Head of caudate nucleus (tissue), 42 donors: Measurements from ENCODE around the gene GPR62.
"Not testable (repeated sequence)": the region's sequence is repeated elsewhere in the genome, so short reads cannot be mapped to it uniquely, and the experiment has no call there.

Source experiments
- DNase-seq, 42 donors: peaks; one replicate each; pipeline versions ENCODE4 v3.0.0 to v3.0.0-alpha.2; 2020 to 2021; ENCODE audit warnings: mixed read lengths in 7 of 42
- intact Hi-C: fragments of 100-400 bp; cut with DNase I; formaldehyde crosslinking; loops from one replicate; pipeline ENCODE4 v1.15.0; 2022

GPR62 gene

GRCh38 chr3:51955175-51955892 lies at the start of gene GPR62:
Gene GPR62, plus strand, starts transcription at chr3:51955381. Its CDS starts 272 bp downstream, at chr3:51955653.
- DNase-seq: peak; percentile 72 to 94 (median 88)
- intact Hi-C loops: no loop called here

GRCh38 chr3:51908026-51908425 lies 47.2 kb upstream of the GPR62 start:
- intact Hi-C loops: no loop called here
- DNase-seq: peak in 1 of 42 donors; percentile 8

GRCh38 chr3:51916418-51916817 lies 38.8 kb upstream of the GPR62 start:
- intact Hi-C loops: no loop called here
- no peak for DNase-seq

- DNase-seq: peak in 2 of 42 donors; percentile 9 to 14
- intact Hi-C loops: no loop called here
These were observed 34.1 kb upstream of the GPR62 start for GRCh38 chr3:51921081-51921578.

- peak in 3 of 42 donors; percentile 2 to 26 (median 3) for DNase-seq
- intact Hi-C loops: no loop called here
These were observed 27.9 kb upstream of the GPR62 start for GRCh38 chr3:51927061-51927977.

- intact Hi-C loops: no loop called here
- DNase-seq: peak in 3 of 42 donors; percentile 7 to 20 (median 16)
These were observed 26.7 kb upstream of the GPR62 start for GRCh38 chr3:51928438-51928837.

GRCh38 chr3:51928981-51929380 lies 26.2 kb upstream of the GPR62 start:
- intact Hi-C loops: not testable (repeated sequence)
- peak in 3 of 42 donors; percentile 1 to 12 (median 3) for DNase-seq

- peak in 3 of 42 donors; percentile 3 to 23 (median 21) for DNase-seq
- intact Hi-C loops: no loop called here
These were observed 25.7 kb upstream of the GPR62 start for GRCh38 chr3:51929420-51930003.

- DNase-seq: peak in 2 of 42 donors; percentile 5 to 6
- intact Hi-C loops: no loop called here
These were observed 24.7 kb upstream of the GPR62 start for GRCh38 chr3:51930439-51930838.

GRCh38 chr3:51931756-51932155 lies 23.4 kb upstream of the GPR62 start:
- intact Hi-C loops: no loop called here

GRCh38 chr3:51932471-51933370 lies 22.5 kb upstream of the GPR62 start:
- intact Hi-C loops: no loop called here
- peak in 7 of 42 donors; percentile 5 to 32 (median 10) for DNase-seq

More at GRCh38 chr3:51931756-51932155, 23.4 kb upstream of the GPR62 start:
- peak in 3 of 42 donors; percentile 7 to 26 (median 19) for DNase-seq

GRCh38 chr3:51933471-51934138 lies 21.6 kb upstream of the GPR62 start:
- intact Hi-C loops: no loop called here
- peak in 8 of 42 donors; percentile 5 to 30 (median 14) for DNase-seq

- intact Hi-C loops: no loop called here
- DNase-seq: peak in 8 of 42 donors; percentile 2 to 35 (median 9)
These were observed 20.9 kb upstream of the GPR62 start for GRCh38 chr3:51934139-51934850.

GRCh38 chr3:51934991-51935885 lies 19.9 kb upstream of the GPR62 start:
- intact Hi-C loops: no loop called here
- DNase-seq: peak in 9 of 42 donors; percentile 3 to 37 (median 23)

GRCh38 chr3:51935886-51936755 lies 19.1 kb upstream of the GPR62 start:
- DNase-seq: peak in 8 of 42 donors; percentile 3 to 36 (median 10)
- intact Hi-C loops: no loop called here
